HG03095 (cell line): ENCODE data around the gene DHRSX.
"Not testable (repeated sequence)": the region's sequence is repeated elsewhere in the genome, so short reads cannot be mapped to it uniquely, and the experiment has no call there.

ENCODE experiments used
- ATAC-seq: cut with Tn5 transposase; IDR thresholded peaks from one replicate; pipeline ENCODE4 v1.9.1; 2021; ENCODE audit warnings: moderate library complexity; ENCODE audit not compliant: unreplicated experiment

The DHRSX gene

DNA sequence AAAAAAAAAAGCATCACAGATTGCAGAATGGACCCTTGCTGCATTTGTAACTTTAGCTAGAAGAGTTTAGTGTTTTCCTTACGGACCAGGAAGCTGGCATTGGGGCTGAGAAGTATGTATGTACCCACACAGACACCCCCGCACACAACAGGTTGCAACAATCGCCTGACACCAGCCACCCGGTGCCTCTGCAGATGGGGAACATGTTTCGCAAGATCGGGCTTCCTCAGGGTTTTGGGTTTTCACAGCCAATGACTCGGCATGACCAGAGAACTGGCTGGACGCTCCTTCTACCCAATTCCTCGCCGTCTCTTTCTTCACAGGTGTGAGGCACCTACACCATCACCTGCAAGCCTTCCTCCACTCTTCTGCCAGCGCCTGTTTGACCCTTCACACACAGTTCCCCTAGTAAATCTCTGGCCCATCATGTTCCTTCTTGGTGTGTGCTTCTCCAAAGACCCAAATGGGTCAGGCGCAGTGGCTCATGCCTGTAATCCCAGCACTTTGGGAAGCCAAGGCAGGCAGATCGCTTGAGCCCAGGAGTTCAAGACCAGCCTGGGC is 70.4 kb downstream of the DHRSX start:
- no peak for ATAC-seq

GRCh38 chrX:2427737-2428136 is 73.0 kb downstream of the DHRSX start:
- ATAC-seq = no peak

DNA sequence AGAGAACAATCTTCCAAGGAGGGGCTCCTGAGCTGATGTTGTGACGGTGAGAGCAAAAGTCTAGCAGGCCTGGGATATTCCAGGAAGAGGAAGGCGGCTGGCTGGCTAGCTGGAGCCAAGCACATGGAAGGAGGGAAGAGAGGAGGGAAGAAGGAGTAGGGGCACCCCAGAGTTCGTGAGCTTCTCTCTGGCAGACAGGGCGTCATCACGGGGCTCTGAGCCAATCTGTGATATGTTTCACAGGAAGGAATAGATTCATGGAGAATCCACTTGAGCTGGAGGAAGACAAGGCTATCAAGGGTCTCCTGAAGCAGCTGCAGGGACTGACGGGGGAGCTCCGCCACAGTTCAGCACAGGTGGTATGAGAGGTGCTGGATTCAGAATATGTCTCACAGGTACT is 73.6 kb downstream of the DHRSX start:
- ATAC-seq = no peak

DNA sequence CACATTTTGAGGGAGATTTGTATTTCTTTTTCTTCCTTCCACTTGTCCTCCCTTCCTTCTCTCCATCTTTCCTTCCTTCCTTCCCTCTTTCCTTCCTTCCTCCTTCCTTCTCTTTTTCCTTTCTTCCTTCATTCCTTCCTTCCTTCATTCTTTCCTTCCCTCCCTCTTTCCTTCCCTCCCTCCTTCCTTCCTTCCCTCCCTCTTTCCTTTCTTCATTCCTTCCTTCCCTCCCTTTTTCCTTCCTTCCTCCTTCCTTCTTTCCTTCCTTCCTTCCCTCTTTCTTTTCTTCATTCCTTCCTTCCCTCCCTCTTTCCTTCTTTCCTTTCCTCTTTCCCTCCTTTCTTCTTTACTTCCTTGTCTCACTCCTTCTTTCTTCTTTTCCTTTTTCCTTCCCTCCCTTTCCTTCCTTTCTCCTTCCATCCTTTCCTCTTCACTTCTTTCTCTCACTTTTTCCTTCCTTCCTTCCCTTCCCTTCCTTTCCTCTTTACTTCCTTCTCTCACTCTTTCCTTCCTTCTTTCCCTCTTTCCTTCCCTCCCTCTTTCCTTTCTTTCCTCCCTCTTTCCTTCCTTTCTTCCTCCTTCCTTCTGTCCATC is 74.4 kb downstream of the DHRSX start:
- no peak for ATAC-seq

GRCh38 chrX:2425286-2426071 is 75.3 kb downstream of the DHRSX start:
- ATAC-seq = no peak

DNA sequence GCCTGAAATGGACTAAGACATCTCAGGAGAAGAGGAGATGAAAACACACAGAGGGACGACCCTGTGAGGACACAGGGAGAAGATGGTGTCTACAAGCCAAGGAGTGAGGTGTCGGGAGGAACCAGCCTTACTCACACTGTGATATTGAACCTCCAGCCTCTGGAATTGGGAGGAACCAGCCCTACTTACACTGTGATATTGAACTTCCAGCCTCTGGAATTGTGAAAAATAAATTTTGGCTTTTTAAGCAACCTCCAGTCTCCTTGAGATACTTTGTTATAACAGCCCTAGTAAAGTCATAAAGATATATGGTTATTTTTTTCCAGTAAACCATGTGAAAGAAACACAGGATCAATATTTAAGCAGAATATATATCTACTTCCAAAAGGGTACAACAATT is 76.5 kb downstream of the DHRSX start:
- ATAC-seq = no peak

- no peak for ATAC-seq
Observed at GRCh38 chrX:2423899-2424298, 76.9 kb downstream of the DHRSX start.

- ATAC-seq = no peak
Observed at GRCh38 chrX:2423282-2423681, 77.5 kb downstream of the DHRSX start.

- not testable (repeated sequence) for ATAC-seq
Observed at GRCh38 chrX:2419418-2419817, 81.4 kb downstream of the DHRSX start.

DNA sequence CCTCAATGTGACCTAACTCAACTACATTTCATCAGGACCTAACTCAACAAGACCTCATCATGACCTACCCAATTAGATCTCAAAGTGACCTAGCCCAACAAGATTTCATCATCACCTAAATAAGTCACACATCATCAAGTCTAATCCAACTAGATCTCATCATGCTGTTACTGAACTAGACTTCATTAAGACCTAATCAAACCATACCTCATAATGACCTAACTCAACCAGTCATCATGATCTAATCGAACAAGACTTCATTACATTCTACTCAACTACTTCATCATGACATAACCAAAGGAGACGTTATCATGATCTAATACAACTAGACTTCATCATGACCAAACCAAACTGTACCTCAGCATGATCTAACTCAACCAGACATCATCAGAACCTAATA is 82.8 kb downstream of the DHRSX start:
- ATAC-seq = no peak

GRCh38 chrX:2416851-2417604 is 83.7 kb downstream of the DHRSX start:
- no peak for ATAC-seq

DNA sequence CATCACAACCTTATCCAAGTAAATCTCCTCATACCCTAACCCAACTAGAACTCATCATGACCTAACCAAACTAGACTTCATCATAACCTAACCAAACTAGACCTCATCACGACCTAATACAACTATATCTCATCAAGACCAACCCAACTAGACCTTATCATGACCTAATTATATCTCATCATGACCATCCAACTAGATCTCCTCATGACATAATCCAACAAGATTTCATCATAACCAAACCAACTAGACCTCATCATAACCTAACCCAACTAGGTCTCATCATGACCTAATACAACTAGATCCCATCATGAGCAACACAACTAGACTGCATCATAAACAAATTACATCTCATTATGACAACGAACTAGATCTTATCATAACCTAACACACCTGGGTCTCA is 86.4 kb downstream of the DHRSX start:
- no peak for ATAC-seq

DNA sequence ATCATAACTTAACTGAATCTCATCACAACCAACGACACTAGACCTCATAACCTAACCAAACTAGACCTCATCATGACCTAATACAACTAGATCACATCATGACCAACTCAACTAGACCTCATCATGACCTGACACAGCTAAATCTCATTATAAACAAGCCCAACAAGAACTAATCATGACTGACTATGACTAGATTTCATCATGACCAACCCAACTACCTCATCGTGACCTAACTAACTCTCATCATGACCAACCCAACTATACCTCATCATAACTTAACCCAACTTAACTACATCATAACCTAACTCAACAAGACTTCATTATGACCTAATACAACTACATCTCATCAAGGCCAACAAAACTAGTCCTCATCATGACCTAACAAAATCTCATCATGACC is 86.8 kb downstream of the DHRSX start:
- ATAC-seq = no peak

GRCh38 chrX:2412131-2412530 is 88.6 kb downstream of the DHRSX start:
- ATAC-seq = no peak

GRCh38 chrX:2410279-2411020 is 90.3 kb downstream of the DHRSX start:
- ATAC-seq = no peak

DNA sequence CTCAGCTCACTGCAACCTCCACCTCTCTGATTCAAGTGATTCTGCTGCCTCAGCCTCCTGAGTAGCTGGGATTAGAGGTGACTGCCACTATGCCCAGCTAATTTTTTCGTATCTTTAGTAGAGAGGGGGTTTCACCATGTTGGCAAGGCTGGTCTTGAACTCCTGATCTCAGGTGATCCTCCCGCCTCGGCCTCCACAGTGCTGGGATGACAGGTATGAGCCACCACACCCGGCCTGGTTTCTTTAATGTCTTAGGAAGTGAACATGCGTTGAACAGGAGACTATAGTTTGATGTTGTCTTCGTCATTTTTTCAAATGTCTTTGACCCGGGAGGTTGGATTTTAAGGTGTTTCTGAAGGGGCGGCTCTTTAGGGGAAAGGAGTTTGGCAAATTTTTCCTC is 91.0 kb downstream of the DHRSX start:
- ATAC-seq = no peak

DNA sequence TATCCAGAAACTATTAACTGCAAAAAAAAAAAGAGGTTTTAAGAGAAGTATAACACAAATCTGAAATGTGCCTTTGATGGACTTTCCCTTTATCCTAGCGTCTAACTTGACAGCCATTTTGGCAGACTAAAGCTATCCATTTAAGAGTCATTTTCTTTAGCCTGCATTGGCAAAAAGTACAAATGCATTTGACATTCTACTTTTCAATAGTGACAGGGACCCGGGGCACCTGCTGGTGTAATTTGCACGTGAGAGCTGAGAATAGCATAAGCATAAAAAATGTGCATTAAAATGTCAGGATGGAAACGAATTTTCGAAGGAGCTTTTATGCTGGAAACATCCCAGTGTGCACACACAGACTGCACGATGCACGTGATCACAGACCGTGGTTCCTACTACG is 91.9 kb downstream of the DHRSX start:
- no peak for ATAC-seq

DNA sequence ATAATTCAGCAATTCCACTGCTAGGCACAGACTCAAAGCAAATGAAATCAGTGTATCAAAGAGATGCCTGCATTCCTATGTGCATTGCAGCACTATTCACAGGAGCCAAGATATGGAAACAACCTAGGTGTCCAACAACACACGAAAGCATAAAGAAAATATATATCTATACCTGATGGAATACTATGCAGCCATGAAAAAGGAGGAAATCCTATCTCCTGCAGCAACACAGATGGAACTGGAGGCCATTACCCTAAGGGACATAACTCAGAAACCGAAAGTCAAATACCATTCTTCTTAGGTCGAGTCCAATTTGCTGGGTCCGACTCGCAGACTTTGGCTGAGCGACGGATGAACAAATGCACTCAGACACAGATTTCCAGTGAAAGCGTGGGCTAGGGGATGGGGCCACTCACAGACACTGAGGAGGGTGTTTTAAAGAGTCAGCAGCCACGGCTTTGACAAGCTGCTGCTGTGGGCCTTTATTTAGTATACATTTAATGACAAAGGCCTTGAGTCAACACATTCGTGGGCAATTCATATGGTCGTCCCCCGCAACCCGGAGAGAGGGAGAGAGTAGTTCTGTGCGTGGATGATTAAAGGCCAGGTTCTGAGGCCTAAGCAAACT is 93.8 kb downstream of the DHRSX start:
- ATAC-seq = no peak

DNA sequence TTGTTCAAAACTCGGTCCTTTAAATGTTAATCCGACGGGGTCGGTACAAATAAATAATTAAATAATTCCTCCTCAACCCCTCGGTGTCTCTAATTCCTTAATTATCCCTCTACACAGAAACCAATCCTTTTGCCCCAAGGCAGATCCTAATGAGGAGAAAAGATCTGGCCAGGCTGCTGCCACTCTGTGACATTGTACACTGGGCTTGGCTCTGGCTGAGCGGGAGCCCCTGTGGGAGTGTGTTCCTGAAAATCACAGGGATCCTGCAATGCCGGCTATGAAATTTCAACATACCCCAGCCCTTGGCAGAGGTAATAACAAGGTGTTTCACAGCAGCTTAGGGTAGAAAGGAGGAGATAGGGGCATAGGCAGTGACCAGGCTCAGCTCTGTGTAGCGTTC is 96.0 kb downstream of the DHRSX start:
- ATAC-seq = no peak

- no peak for ATAC-seq
Observed at GRCh38 chrX:2402361-2402690, 98.5 kb downstream of the DHRSX start.
